Fibroblast of lung (primary cell): ENCODE measurements around the gene NASP.

Experiments
- CTCF ChIP-seq, 2 donors: IDR thresholded peaks in 1 of 2; conservative IDR thresholded peaks in 1 of 2; 1 replicate in 1 of 2; 2 replicates in 1 of 2; pipeline ENCODE4 v1.5.1; 2011 to 2012; ENCODE audit warnings: low read length in 2 of 2, control low read depth in 1 of 2, inconsistent platforms in 1 of 2, low read depth in 1 of 2, mild to moderate bottlenecking in 1 of 2
- EZH2 ChIP-seq: IDR thresholded peaks from 2 replicates; pipeline ENCODE4 v1.5.1; 2012; ENCODE audit warnings: low read length, control low read depth, mild to moderate bottlenecking; ENCODE audit errors: missing control alignments

DNA sequence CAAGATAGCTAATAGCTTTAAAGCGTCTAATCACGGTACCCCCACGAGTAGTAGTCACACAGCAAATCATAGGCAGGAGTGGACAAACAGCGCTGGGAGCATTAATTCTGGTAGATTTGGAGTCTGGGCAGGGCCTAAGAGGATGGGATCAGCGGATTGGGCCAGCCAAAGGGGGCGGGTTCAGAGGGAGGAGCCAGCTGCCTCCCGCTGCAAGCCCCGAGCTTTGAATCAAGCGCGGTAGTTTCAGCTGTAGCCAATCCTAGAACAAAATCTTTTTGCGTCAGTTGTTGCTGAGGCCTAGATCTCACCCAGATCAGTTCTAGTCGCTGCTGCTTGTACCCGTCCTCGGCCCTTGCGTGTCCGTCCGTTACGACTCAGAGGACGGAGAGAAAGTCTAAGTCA, 576 bp upstream of the NASP start:
- no peak for TF ChIP-seq EZH2
- no peak for TF ChIP-seq CTCF (conservative IDR thresholded peaks at IDR 0.05 in 1 of 2, IDR thresholded peaks at IDR 0.05 in 1 of 2; ENCODE audit: low read depth in 1 of 2, low read length in 2 of 2)
